Calu3 (cell line): ENCODE data around the gene ALPP. TPM values are rescaled to one million over a fixed set of nuclear protein-coding genes. Genes with fewer than 3 reads are reported as not detected.
A peak's percentile ranks its signal among the peaks of the same experiment; 100 is the strongest.

Experiments
- BruUV-seq: library from RNA; stranded (reverse); fragments of 400-500 nt; replicated peaks from 2 replicates; lab custom pipeline; 2021; lab: Mats Ljungman, UMichigan
- CTCF ChIA-PET: fragments of 300-600 bp; sonication (Branson Sonifier 250); formaldehyde crosslinking; loops from one replicate; lab custom pipeline; 2022; ENCODE audit warnings: antibody characterized with exemption; lab: Charles Lee
- DNase-seq: peaks from one replicate; pipeline ENCODE4 v3.0.0; 2022
- H3K27ac Mint-ChIP-seq: one replicate; pipeline ENCODE4 v1.8.0; 2022; ENCODE audit warnings: mixed read lengths; ENCODE audit not compliant: unreplicated experiment
- H3K27me3 Mint-ChIP-seq: one replicate; pipeline ENCODE4 v1.8.0; 2022; ENCODE audit warnings: mixed read lengths; ENCODE audit not compliant: unreplicated experiment
- H3K36me3 Mint-ChIP-seq: one replicate; pipeline ENCODE4 v1.8.0; 2022; ENCODE audit warnings: mild to moderate bottlenecking, moderate library complexity, mixed read lengths; ENCODE audit not compliant: insufficient read depth, unreplicated experiment
- H3K4me1 Mint-ChIP-seq: one replicate; pipeline ENCODE4 v1.8.0; 2022; ENCODE audit warnings: mild to moderate bottlenecking, low read depth, mixed read lengths; ENCODE audit not compliant: unreplicated experiment
- H3K4me3 Mint-ChIP-seq: one replicate; pipeline ENCODE4 v1.8.0; 2022; ENCODE audit warnings: mild to moderate bottlenecking, low read depth, moderate library complexity, mixed read lengths; ENCODE audit not compliant: unreplicated experiment
- H3K9me3 Mint-ChIP-seq: one replicate; pipeline ENCODE4 v1.8.0; 2022; ENCODE audit warnings: low read depth, mixed read lengths; ENCODE audit not compliant: unreplicated experiment
- intact Hi-C: fragments of 100-400 bp; cut with micrococcal nuclease; formaldehyde crosslinking; loops from one replicate; pipeline ENCODE4 v1.10.0; 2022; ENCODE audit not compliant: unreplicated experiment
- total RNA-seq: library from RNA; stranded (reverse); gene quantifications from 2 replicates; pipeline ENCODE4 v1.2.3, GENCODE V29; 2022
- TF ChIP-seq, protein P1 (sequence below): fragments of 200-600 bp; IDR thresholded peaks from one replicate; pipeline ENCODE4 v1.8.0; 2022; ENCODE audit warnings: antibody characterized with exemption; ENCODE audit not compliant: unreplicated experiment

The ALPP gene
- total RNA-seq, 1 experiment from 2014 or later = not detected

DNA sequence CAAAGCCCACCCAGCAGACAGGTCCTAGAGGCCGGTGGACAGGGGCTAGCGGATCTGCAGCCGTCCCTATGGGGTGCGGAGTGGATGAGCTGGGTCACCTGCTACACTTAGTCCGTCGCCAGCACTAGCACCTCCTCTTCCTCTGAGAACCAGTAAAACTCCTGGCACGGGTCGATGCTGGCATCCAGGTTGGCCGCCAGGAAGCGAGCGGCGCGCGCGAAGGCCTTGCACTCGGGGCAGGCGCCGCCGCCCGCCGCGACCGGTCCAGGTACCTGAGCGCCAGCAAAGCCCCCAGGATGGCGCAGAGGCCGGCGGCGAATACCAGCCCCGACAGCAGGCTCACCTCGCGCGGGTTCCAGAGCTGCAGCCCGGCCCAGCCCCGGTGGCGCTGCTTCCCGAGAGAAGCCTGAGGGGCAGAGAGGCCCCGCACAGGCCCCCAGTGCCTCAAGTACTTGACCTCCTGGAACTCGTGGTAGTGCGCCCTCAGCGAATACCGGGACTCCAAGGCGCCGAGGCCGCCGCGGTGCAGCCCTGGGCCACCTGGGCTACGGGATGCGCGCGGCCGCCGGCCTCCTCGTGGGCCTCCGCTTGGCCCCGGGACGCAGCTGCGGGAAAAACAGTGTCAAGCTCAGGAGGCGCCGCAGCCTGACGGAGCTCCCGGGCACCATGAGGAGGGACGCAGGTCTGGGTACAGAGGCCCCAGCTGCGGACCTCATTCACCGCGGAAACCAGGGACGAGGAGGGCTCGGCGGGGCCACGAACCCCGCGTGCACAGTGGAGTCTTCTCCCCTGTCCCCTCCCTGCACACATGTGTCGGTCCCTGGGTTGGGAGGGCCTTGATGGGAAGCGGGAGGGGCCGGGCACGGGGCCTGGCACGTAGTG, 27.5 kb upstream of the ALPP start:
- BruUV-seq = no TSS peak
- TF ChIP-seq, protein P1, sequence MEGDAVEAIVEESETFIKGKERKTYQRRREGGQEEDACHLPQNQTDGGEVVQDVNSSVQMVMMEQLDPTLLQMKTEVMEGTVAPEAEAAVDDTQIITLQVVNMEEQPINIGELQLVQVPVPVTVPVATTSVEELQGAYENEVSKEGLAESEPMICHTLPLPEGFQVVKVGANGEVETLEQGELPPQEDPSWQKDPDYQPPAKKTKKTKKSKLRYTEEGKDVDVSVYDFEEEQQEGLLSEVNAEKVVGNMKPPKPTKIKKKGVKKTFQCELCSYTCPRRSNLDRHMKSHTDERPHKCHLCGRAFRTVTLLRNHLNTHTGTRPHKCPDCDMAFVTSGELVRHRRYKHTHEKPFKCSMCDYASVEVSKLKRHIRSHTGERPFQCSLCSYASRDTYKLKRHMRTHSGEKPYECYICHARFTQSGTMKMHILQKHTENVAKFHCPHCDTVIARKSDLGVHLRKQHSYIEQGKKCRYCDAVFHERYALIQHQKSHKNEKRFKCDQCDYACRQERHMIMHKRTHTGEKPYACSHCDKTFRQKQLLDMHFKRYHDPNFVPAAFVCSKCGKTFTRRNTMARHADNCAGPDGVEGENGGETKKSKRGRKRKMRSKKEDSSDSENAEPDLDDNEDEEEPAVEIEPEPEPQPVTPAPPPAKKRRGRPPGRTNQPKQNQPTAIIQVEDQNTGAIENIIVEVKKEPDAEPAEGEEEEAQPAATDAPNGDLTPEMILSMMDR = no peak
- CTCF ChIA-PET = interaction anchor here (0.5 to 1.3 kb wide), 3 partner anchors 8 to 509 kb away, joined by 3 to 4 read pairs (median 4); no protein-coding TSS in a partner anchor
- H3K9me3 Mint-ChIP-seq = no peaks in the 10 kb centered on the region
- peaks cover 1% of the 10 kb centered on the region for H3K27me3 Mint-ChIP-seq
- H3K36me3 Mint-ChIP-seq = peaks cover 7% of the 10 kb centered on the region
- no peak overlapping the region for H3K27ac Mint-ChIP-seq
- peak overlapping the region; percentile 54 for H3K4me3 Mint-ChIP-seq
- no peaks in the 10 kb centered on the region for H3K4me1 Mint-ChIP-seq
- peak; percentile 31 for DNase-seq
- intact Hi-C loops = no loop called here

DNA sequence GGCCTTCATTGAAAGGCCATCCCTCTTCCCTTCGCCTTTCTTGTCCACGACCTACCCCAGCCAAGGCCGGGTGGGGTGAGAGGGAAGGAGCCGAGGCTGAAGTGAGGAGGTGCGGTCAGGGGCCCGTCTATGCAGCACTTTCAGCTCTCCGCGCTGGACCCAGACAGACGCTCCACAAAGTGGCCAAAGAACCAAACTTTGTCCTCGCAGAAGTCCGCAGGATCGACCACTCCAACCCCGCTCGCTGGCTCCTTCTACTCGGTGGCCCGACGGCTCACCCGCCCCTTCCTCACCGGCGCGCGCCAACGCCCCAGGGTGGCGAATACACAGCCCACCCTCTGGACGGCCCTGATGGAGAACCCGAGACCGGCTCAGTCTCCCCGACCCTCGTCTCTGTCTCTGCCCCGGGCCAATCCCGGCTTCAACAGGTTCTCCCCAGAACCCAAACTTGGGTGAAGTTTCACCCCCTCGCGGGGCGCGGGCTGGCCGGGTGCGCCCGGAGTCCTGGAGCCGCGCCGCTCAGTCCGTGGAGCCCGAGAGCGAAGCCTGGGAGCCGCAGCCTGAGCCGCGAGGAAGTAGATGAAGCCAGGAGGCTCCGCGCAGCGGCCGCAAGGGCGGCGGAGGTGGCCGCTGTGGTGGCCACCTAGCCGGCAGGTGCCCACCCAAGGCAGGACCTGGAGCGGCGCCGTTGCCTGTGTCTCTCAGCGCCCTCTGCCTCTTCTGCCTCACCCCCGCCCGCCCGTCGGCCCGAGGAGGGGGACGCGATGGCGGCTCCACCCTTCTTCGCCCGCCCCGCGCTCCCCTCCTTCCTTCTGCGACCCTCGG, 26.7 kb upstream of the ALPP start:
- DNase-seq = no peak
- H3K4me1 Mint-ChIP-seq = no peaks in the 10 kb centered on the region
- TF ChIP-seq, protein P1 = no peak
- CTCF ChIA-PET = interaction anchor here (1.1 kb wide), 1 partner anchor 9 kb away, joined by 3 read pairs; no protein-coding TSS in a partner anchor
- no TSS peak for BruUV-seq
- peaks cover 10% of the 10 kb centered on the region for H3K27me3 Mint-ChIP-seq
- H3K9me3 Mint-ChIP-seq = no peaks in the 10 kb centered on the region
- no peak overlapping the region for H3K4me3 Mint-ChIP-seq
- intact Hi-C loops = no loop called here
- peaks cover 7% of the 10 kb centered on the region for H3K36me3 Mint-ChIP-seq
- H3K27ac Mint-ChIP-seq = no peak overlapping the region

DNA sequence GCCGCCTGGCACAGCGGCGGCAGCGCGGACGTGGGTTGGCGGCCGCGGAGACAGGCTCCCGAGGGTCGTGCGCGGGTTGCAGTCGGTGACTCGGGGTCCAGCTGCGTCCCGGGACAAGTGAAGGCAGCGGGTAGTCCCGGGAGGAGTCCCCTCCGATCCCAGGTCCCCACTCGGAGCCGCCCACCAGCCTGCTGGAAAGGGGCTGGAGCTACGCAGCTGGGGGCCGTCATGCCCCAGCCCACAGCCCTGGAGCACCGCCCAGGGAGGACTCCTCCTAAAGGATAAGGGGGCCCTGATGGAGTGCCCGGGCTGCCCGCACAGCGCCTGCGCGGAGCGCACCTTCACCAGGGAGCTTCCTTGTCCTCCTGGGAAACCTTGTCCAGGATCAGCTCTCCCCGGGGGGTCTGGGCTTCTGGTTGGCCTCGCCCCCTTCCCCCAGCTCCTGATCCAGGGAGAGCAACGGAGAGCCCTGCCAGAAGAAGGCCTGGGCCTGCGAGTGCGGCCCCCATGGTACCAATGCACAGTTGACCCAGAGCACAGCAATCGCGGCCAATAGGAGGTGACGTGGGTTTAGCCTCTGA, 25.9 kb upstream of the ALPP start:
- intact Hi-C loops = no loop called here
- Mint-ChIP-seq H3K27me3 (peaks cover 11% of the 10 kb centered on the region), H3K36me3 (peaks cover 7% of the 10 kb centered on the region), H3K27ac (no peak overlapping the region), H3K4me1 (no peaks in the 10 kb centered on the region), H3K9me3 (no peaks in the 10 kb centered on the region), H3K4me3 (no peak overlapping the region)
- CTCF ChIA-PET = no interaction called here
- TF ChIP-seq, protein P1 = no peak
- no peak for DNase-seq
- BruUV-seq = no TSS peak

DNA sequence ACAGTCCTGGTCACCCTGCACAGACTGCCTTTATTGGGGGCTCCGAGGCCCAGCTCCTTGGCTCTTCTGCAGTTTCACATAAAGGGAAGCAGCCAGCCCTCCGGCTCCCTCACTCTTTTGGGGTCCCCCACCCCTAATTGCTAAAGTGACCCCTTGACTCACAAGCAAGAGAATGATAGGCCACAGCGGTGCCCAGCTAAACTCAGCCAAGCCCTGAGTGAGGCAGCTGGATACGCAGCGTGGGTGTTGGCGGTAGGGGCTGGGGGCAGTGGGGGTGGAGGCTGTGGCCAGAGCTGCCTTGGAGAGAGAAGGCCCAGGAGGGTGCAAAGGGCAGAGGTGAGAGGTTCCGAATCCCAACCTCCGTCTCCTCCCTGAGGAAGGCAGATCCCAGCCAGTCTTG, 25.5 kb upstream of the ALPP start:
- no peak overlapping the region for H3K27ac Mint-ChIP-seq
- TF ChIP-seq, protein P1 = no peak
- intact Hi-C loops = no loop called here
- H3K4me3 Mint-ChIP-seq = no peak overlapping the region
- H3K9me3 Mint-ChIP-seq = no peaks in the 10 kb centered on the region
- peaks cover 11% of the 10 kb centered on the region for H3K27me3 Mint-ChIP-seq
- H3K36me3 Mint-ChIP-seq = peaks cover 7% of the 10 kb centered on the region
- no peaks in the 10 kb centered on the region for H3K4me1 Mint-ChIP-seq
- CTCF ChIA-PET = no interaction called here
- BruUV-seq = no TSS peak
- DNase-seq = no peak
